Calu3 (cell line): ENCODE measurements around the gene TAF1B. TPM values are rescaled to one million over a fixed set of nuclear protein-coding genes. Genes with fewer than 3 reads are reported as not detected.

ENCODE experiments used
- BruUV-seq: library from RNA; stranded (reverse); fragments of 400-500 nt; replicated peaks from 2 replicates; lab custom pipeline; 2021; lab: Mats Ljungman, UMichigan
- CTCF ChIA-PET: fragments of 300-600 bp; sonication (Branson Sonifier 250); formaldehyde crosslinking; loops from one replicate; lab custom pipeline; 2022; ENCODE audit warnings: antibody characterized with exemption; lab: Charles Lee
- DNase-seq: peaks from one replicate; pipeline ENCODE4 v3.0.0; 2022
- H3K27ac Mint-ChIP-seq: one replicate; pipeline ENCODE4 v1.8.0; 2022; ENCODE audit warnings: mixed read lengths; ENCODE audit not compliant: unreplicated experiment
- H3K27me3 Mint-ChIP-seq: one replicate; pipeline ENCODE4 v1.8.0; 2022; ENCODE audit warnings: mixed read lengths; ENCODE audit not compliant: unreplicated experiment
- H3K36me3 Mint-ChIP-seq: one replicate; pipeline ENCODE4 v1.8.0; 2022; ENCODE audit warnings: mild to moderate bottlenecking, moderate library complexity, mixed read lengths; ENCODE audit not compliant: insufficient read depth, unreplicated experiment
- H3K4me1 Mint-ChIP-seq: one replicate; pipeline ENCODE4 v1.8.0; 2022; ENCODE audit warnings: mild to moderate bottlenecking, low read depth, mixed read lengths; ENCODE audit not compliant: unreplicated experiment
- H3K4me3 Mint-ChIP-seq: one replicate; pipeline ENCODE4 v1.8.0; 2022; ENCODE audit warnings: mild to moderate bottlenecking, low read depth, moderate library complexity, mixed read lengths; ENCODE audit not compliant: unreplicated experiment
- H3K9me3 Mint-ChIP-seq: one replicate; pipeline ENCODE4 v1.8.0; 2022; ENCODE audit warnings: low read depth, mixed read lengths; ENCODE audit not compliant: unreplicated experiment
- CTCF ChIP-seq: fragments of 200-600 bp; IDR thresholded peaks from one replicate; pipeline ENCODE4 v1.8.0; 2022; ENCODE audit warnings: antibody characterized with exemption; ENCODE audit not compliant: unreplicated experiment
- intact Hi-C: fragments of 100-400 bp; cut with micrococcal nuclease; formaldehyde crosslinking; loops from one replicate; pipeline ENCODE4 v1.10.0; 2022; ENCODE audit not compliant: unreplicated experiment
- total RNA-seq: library from RNA; stranded (reverse); gene quantifications from 2 replicates; pipeline ENCODE4 v1.2.3, GENCODE V29; 2022

The TAF1B gene
- total RNA-seq, 1 experiment from 2014 or later, result 23.0 TPM

- peaks cover 33% of the 10 kb centered on the region for H3K4me1 Mint-ChIP-seq
- H3K27ac Mint-ChIP-seq, result no peak overlapping the region
- CTCF ChIA-PET, result no interaction called here
- no peaks in the 10 kb centered on the region for H3K27me3 Mint-ChIP-seq
- TF ChIP-seq CTCF, result no peak
- no peaks in the 10 kb centered on the region for H3K9me3 Mint-ChIP-seq
- no peaks in the 10 kb centered on the region for H3K36me3 Mint-ChIP-seq
- DNase-seq, result no peak
- no peak overlapping the region for H3K4me3 Mint-ChIP-seq
- intact Hi-C loops, result no loop called here
- BruUV-seq, result no TSS peak
These were observed 25.2 kb upstream of the TAF1B start for GRCh38 chr2:9818097-9818496.

GRCh38 chr2:9819551-9819950 is 23.7 kb upstream of the TAF1B start:
- Mint-ChIP-seq H3K4me1 (peaks cover 23% of the 10 kb centered on the region), H3K27ac (peak overlapping the region; percentile 80), H3K36me3 (no peaks in the 10 kb centered on the region), H3K9me3 (no peaks in the 10 kb centered on the region), H3K27me3 (no peaks in the 10 kb centered on the region), H3K4me3 (peak overlapping the region; percentile 54)
- CTCF ChIA-PET, result interaction anchor here (0.9 kb wide), 1 partner anchor 24 kb away, joined by 5 read pairs; the partner anchor contains the start of gene TAF1B
- no TSS peak for BruUV-seq
- TF ChIP-seq CTCF, result no peak
- intact Hi-C loops, result no loop called here
- DNase-seq, result no peak

GRCh38 chr2:9820020-9820973 is 23.0 kb upstream of the TAF1B start:
- no peaks in the 10 kb centered on the region for H3K9me3 Mint-ChIP-seq
- no TSS peak for BruUV-seq
- TF ChIP-seq CTCF, result no peak
- DNase-seq, result peak; percentile 50
- H3K27me3 Mint-ChIP-seq, result no peaks in the 10 kb centered on the region
- H3K27ac Mint-ChIP-seq, result peak overlapping the region; percentile 80
- no peaks in the 10 kb centered on the region for H3K36me3 Mint-ChIP-seq
- intact Hi-C loops, result no loop called here
- CTCF ChIA-PET, result interaction anchor here (0.8 to 0.9 kb wide), 2 partner anchors 23 to 94 kb away, joined by 3 to 5 read pairs; partner anchors contain the start of gene TAF1B
- peaks cover 23% of the 10 kb centered on the region for H3K4me1 Mint-ChIP-seq
- H3K4me3 Mint-ChIP-seq, result peak overlapping the region; percentile 54

GRCh38 chr2:9821805-9822445 is 21.3 kb upstream of the TAF1B start:
- no peak for TF ChIP-seq CTCF
- intact Hi-C loops, result no loop called here
- H3K36me3 Mint-ChIP-seq, result no peaks in the 10 kb centered on the region
- peaks cover 23% of the 10 kb centered on the region for H3K4me1 Mint-ChIP-seq
- H3K27ac Mint-ChIP-seq, result no peak overlapping the region
- no peak overlapping the region for H3K4me3 Mint-ChIP-seq
- no TSS peak for BruUV-seq
- DNase-seq, result no peak
- H3K9me3 Mint-ChIP-seq, result no peaks in the 10 kb centered on the region
- CTCF ChIA-PET, result no interaction called here
- no peaks in the 10 kb centered on the region for H3K27me3 Mint-ChIP-seq
